CD14-positive monocyte (primary cell): Measurements from ENCODE around the gene BCORL1. TPM values are rescaled to one million over a fixed set of nuclear protein-coding genes. Genes with fewer than 3 reads are reported as not detected.

ENCODE experiments used
- DNase-seq, 3 donors: peaks; one replicate each; pipeline ENCODE4 v3.0.0-alpha.2; 2011 to 2022
- H2AFZ ChIP-seq: 2 replicates; pipeline ENCODE4 v1.6.0; 2012; ENCODE audit warnings: mild to moderate bottlenecking, low read depth, low read length, inconsistent platforms; ENCODE audit not compliant: insufficient read depth, poor library complexity, severe bottlenecking
- H3K27ac ChIP-seq, 2 donors: 1 replicate in 1 of 2; 2 replicates in 1 of 2; pipeline ENCODE4 v1.5.1; 2012 to 2013; ENCODE audit warnings: low read length in 2 of 2, control low read depth in 1 of 2, inconsistent platforms in 1 of 2, low read depth in 1 of 2, mild to moderate bottlenecking in 1 of 2
- H3K27me3 ChIP-seq, 2 donors: one replicate each; pipeline versions ENCODE4 v1.6.0 to v1.6.1; 2011 to 2013; ENCODE audit warnings: low read length in 2 of 2; ENCODE audit not compliant: control insufficient read depth in 2 of 2, insufficient read depth in 2 of 2
- H3K36me3 ChIP-seq, 2 donors: replicated peaks in 1 of 2; 1 replicate in 1 of 2; 2 replicates in 1 of 2; pipeline versions ENCODE4 v1.5.1 to v1.6.1; 2012 to 2013; ENCODE audit warnings: low read length in 2 of 2, control low read depth in 1 of 2, inconsistent platforms in 1 of 2, mild to moderate bottlenecking in 1 of 2; ENCODE audit not compliant: insufficient read depth in 2 of 2, control insufficient read depth in 1 of 2
- H3K4me1 ChIP-seq, 2 donors: 1 replicate in 1 of 2; 2 replicates in 1 of 2; pipeline versions ENCODE4 v1.5.1 to v1.6.1; 2012 to 2013; ENCODE audit warnings: low read length in 2 of 2, control low read depth in 1 of 2, inconsistent platforms in 1 of 2, mild to moderate bottlenecking in 1 of 2, moderate library complexity in 1 of 2; ENCODE audit not compliant: insufficient read depth in 2 of 2, control insufficient read depth in 1 of 2
- H3K4me2 ChIP-seq: replicated peaks from 2 replicates; pipeline ENCODE3; 2012; ENCODE audit warnings: low read length, moderate library complexity, mild to moderate bottlenecking; ENCODE audit not compliant: poor library complexity, severe bottlenecking; ENCODE audit errors: extremely low read depth
- H3K4me3 ChIP-seq, 3 experiments: fragments of 200-600 bp in 1 of 3; sonication (generic) in 1 of 3; replicated peaks in 1 of 3; 1 replicate in 2 of 3; 2 replicates in 1 of 3; pipeline ENCODE4 v1.5.1; 2011 to 2013; ENCODE audit warnings: low read length in 3 of 3, mild to moderate bottlenecking in 3 of 3, control low read depth in 2 of 3, low read depth in 2 of 3, inconsistent platforms in 1 of 3, moderate library complexity in 1 of 3
- H3K79me2 ChIP-seq: 2 replicates; pipeline ENCODE4 v1.6.0; 2012; ENCODE audit warnings: mild to moderate bottlenecking, control low read depth, inconsistent platforms, low read length, moderate library complexity; ENCODE audit not compliant: insufficient read depth
- H3K9ac ChIP-seq: 2 replicates; pipeline ENCODE4 v1.6.0; 2017; ENCODE audit warnings: low read length, mild to moderate bottlenecking; ENCODE audit not compliant: insufficient read depth, poor library complexity, severe bottlenecking
- H3K9me3 ChIP-seq, 2 donors: replicated peaks in 1 of 2; 1 replicate in 1 of 2; 2 replicates in 1 of 2; pipeline versions ENCODE4 v1.5.1 to v1.6.1; 2012 to 2013; ENCODE audit warnings: low read length in 2 of 2, control low read depth in 1 of 2; ENCODE audit not compliant: control insufficient read depth in 1 of 2, insufficient read depth in 1 of 2
- H4K20me1 ChIP-seq: 2 replicates; pipeline ENCODE4 v1.6.0; 2012; ENCODE audit warnings: mild to moderate bottlenecking, low read length, control low read depth, moderate library complexity; ENCODE audit not compliant: insufficient read depth
- H3K27ac Mint-ChIP-seq, 7 donors: one replicate each; pipeline ENCODE4 v1.8.0; 2020; ENCODE audit warnings: mild to moderate bottlenecking in 7 of 7, mixed read lengths in 7 of 7, moderate library complexity in 6 of 7, inconsistent platforms in 2 of 7
- H3K27me3 Mint-ChIP-seq, 3 donors: one replicate each; pipeline ENCODE4 v1.8.0; 2021 to 2022; ENCODE audit warnings: low read depth in 3 of 3, mild to moderate bottlenecking in 3 of 3, mixed read lengths in 3 of 3, moderate library complexity in 3 of 3, inconsistent platforms in 1 of 3
- H3K36me3 Mint-ChIP-seq, 2 donors: one replicate each; pipeline ENCODE4 v1.8.0; 2020; ENCODE audit warnings: mixed read lengths in 2 of 2, inconsistent platforms in 1 of 2, mild to moderate bottlenecking in 1 of 2
- H3K4me1 Mint-ChIP-seq: one replicate; pipeline ENCODE4 v1.8.0; 2020; ENCODE audit warnings: mild to moderate bottlenecking, mixed read lengths
- H3K4me3 Mint-ChIP-seq, 2 donors: one replicate each; pipeline ENCODE4 v1.8.0; 2020; ENCODE audit warnings: mild to moderate bottlenecking in 2 of 2, mixed read lengths in 2 of 2, moderate library complexity in 1 of 2
- H3K9me3 Mint-ChIP-seq, 7 donors: one replicate each; pipeline ENCODE4 v1.8.0; 2020 to 2022; ENCODE audit warnings: mixed read lengths in 7 of 7, mild to moderate bottlenecking in 6 of 7, moderate library complexity in 6 of 7, inconsistent platforms in 2 of 7
- CTCF ChIP-seq: fragments of 200-600 bp; IDR thresholded peaks from one replicate; pipeline ENCODE4 v1.8.0; 2022; ENCODE audit warnings: antibody characterized with exemption, mild to moderate bottlenecking
- WGBS: methylation state at CpG from one replicate; pipeline ENCODE4 v1.1.5; 2013; ENCODE audit warnings: missing lambda C conversion rate; ENCODE audit not compliant: insufficient coverage; 5-methylcytosine and 5-hydroxymethylcytosine counted together
- intact Hi-C, 2 donors: fragments of 100-400 bp; cut with micrococcal nuclease; formaldehyde crosslinking; loops; one replicate each; pipeline versions ENCODE4 v1.15.0 to v1.15.1; 2023
- polyA plus RNA-seq, 3 donors: library from polyadenylated mRNA; depleted of rRNA in 1 of 3; unstranded in 2 of 3; stranded (reverse) in 1 of 3; fragments of 300-500 nt in 2 of 3; fragments of >200 nt in 1 of 3; fragmentation: Illumina TruSeq in 2 of 3; gene quantifications; 1 replicate in 2 of 3; 2 replicates in 1 of 3; pipeline ENCODE4 v1.2.3, GENCODE V29; 2012 to 2021

Gene BCORL1
- polyA plus RNA-seq, 3 donors: 0.69 to 2.4 (median 0.72) TPM

- Mint-ChIP-seq H3K27ac (peak overlapping the region in 2 of 7 donors; percentile 17 to 25), H3K9me3 (peaks cover 0 to 16% (median 0%) of the 10 kb centered on the region in 7 donors), H3K4me1 (peaks cover 12% of the 10 kb centered on the region), H3K36me3 (peaks cover 6 to 7% of the 10 kb centered on the region in 2 donors), H3K27me3 (peaks cover 14 to 18% (median 16%) of the 10 kb centered on the region in 3 donors), H3K4me3 (peak overlapping the region; percentile 73 to 76)
- no peak for TF ChIP-seq CTCF
- peak overlapping the region; percentile 13 to 66 (median 38) for H3K4me3 ChIP-seq
- H3K9ac ChIP-seq: peak overlapping the region; percentile 40
- peaks cover 0 to 8% of the 10 kb centered on the region in 2 donors for H3K27me3 ChIP-seq
- intact Hi-C loops: loop anchor here (2.0 kb wide), 1 partner anchor 48 kb away; no protein-coding TSS in a partner anchor
- no peaks in the 10 kb centered on the region for H3K9me3 ChIP-seq
- H3K4me1 ChIP-seq: peaks cover 4 to 10% of the 10 kb centered on the region in 2 donors
- peak overlapping the region; percentile 68 for H3K4me2 ChIP-seq
- DNase-seq: peak in 1 of 3 donors; percentile 13
- 0% methylated on average over 18 of the region's 47 CpGs for WGBS
- H3K79me2 ChIP-seq: no peaks in the 10 kb centered on the region
- H4K20me1 ChIP-seq: no peaks in the 10 kb centered on the region
- H3K36me3 ChIP-seq: peaks cover 3 to 8% of the 10 kb centered on the region in 2 donors
- H2AFZ ChIP-seq: peak overlapping the region; percentile 68
- H3K27ac ChIP-seq: no peak overlapping the region
Measured at GRCh38 chrX:129932821-129933321, 49.6 kb upstream of the BCORL1 start.

- Mint-ChIP-seq H3K4me3 (peak overlapping the region; percentile 34 to 64), H3K27me3 (peaks cover 14 to 23% (median 22%) of the 10 kb centered on the region in 3 donors), H3K4me1 (peaks cover 12% of the 10 kb centered on the region), H3K36me3 (peaks cover 4% of the 10 kb centered on the region in 2 donors), H3K27ac (peak overlapping the region in 1 of 7 donors; percentile 14), H3K9me3 (peaks cover 0 to 16% (median 0%) of the 10 kb centered on the region in 7 donors)
- H4K20me1 ChIP-seq: no peaks in the 10 kb centered on the region
- peaks cover 0 to 8% of the 10 kb centered on the region in 2 donors for H3K27me3 ChIP-seq
- H3K4me3 ChIP-seq: no peak overlapping the region
- H3K4me2 ChIP-seq: no peak overlapping the region
- no peaks in the 10 kb centered on the region for H3K9me3 ChIP-seq
- no peak overlapping the region for H2AFZ ChIP-seq
- H3K36me3 ChIP-seq: peaks cover 2 to 7% of the 10 kb centered on the region in 2 donors
- H3K79me2 ChIP-seq: no peaks in the 10 kb centered on the region
- no CpG with 5 or more reads among the region's 7 CpGs for WGBS
- intact Hi-C loops: loop anchor here (2.0 kb wide), 1 partner anchor 47 kb away; no protein-coding TSS in a partner anchor
- peaks cover 4 to 10% of the 10 kb centered on the region in 2 donors for H3K4me1 ChIP-seq
- H3K27ac ChIP-seq: no peak overlapping the region
- TF ChIP-seq CTCF: no peak
- no peak for DNase-seq
- H3K9ac ChIP-seq: no peak overlapping the region
Measured at GRCh38 chrX:129933700-129934099, 48.7 kb upstream of the BCORL1 start.
